Stimulated activated CD4-positive, alpha-beta T cell treated with anti-CD3 and anti-CD28 coated beads, Interleukin-15, amount 100 ng/mL, for 24 hours (primary cell): ENCODE measurements around the gene ATG3.
"Not testable (repeated sequence)": the region's sequence is repeated elsewhere in the genome, so short reads cannot be mapped to it uniquely, and the experiment has no call there.

Experiments used
- DNase-seq: peaks from one replicate; pipeline ENCODE4 v3.0.0-alpha.2; 2020

Gene ATG3

DNA sequence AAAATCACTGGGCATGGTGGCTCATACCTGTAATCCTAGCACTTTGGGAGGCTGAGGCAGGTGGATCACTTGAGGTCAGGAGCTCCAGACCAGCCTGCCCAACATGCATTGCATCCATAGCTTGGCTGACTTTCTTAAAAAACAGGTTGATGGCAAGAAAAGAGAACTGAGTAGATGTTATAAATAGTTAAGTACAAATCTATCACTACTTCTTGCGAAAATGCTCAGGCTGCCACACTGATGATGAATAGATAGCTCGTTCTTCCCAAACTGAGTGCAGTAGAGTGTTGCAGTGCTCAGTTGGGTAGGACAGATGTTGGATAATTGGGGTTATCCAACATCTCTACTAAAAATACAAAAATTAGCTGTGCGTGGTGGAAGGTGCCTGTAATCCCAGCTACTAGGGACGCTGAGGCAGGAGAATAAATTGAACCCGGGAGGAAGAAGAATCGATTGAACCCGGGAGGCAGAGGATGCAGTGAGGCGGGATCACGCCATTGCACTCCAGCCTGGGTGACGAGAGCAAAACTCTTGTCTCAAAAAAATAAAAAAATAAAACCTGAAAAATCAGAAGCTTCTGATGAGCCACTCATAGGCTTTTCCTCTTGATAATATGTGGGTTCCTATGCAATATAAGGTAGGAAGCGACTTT, 63.7 kb downstream of the ATG3 start:
- DNase-seq, result peak; percentile 39

DNA sequence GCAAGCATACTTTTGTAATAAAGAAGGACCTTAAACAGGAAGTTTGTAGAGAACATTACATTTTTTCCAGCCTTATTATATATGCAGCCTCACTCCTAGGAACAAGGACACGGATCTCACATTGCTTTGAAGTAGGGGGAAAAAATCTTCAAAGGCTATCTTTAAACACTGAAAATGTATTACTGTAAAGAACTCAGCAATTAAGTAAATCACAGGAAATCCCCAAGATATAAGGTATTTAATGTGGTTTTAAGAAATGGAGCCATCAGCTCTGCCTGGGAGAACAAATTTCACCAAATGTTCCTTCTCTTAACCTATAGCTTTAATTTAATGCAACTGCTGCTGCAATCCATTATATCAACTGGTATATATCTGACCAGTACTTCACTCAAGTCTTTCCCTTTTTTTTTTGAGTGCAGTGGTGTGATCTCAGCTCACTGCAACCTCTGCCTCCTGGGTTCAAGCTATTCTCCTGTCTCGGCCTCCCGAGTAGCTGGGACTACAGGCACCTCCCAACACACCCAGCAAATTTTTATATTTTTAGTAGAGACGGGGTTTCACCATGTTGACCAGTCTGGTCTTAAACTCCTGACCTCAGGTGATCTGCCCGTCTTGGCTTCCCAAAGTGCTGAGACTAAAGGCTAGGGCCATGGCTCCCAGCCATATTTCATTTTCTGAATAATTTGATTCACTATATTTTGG, 65.2 kb downstream of the ATG3 start:
- no peak for DNase-seq

DNA sequence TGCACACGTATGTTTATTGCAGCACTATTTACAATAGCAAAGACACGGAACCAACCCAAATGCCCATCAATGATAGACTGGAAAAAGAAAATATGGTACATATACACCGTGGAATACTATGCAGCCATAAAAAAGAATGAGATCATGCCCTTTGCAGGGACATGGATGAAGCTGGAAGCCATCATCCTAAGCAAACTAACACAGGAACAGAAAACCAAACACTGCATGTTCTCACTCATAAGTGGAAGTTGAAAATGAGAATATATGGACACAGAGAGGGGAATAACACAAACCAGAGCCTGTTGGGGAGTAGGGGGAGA, 67.4 kb downstream of the ATG3 start:
- DNase-seq, result not testable (repeated sequence)

DNA sequence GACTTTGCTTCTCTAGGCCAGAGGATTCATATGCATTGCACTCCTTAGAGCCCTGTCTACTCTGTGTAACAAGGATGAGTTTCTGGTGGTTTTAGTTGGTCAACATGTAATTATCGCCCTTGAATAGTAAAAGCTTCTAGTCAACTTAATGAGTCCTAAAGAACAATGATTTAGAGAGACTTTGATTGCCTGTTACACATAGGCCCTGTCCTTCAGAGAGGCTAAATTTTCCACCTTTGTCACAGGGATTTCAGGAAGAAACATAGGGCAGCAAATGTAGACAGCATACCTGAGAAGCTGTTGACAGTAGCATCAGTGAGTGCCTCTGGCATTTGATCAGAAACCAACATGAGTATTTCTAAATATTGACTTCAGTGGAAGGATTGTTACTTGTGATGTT, 69.6 kb downstream of the ATG3 start:
- DNase-seq, result no peak

DNA sequence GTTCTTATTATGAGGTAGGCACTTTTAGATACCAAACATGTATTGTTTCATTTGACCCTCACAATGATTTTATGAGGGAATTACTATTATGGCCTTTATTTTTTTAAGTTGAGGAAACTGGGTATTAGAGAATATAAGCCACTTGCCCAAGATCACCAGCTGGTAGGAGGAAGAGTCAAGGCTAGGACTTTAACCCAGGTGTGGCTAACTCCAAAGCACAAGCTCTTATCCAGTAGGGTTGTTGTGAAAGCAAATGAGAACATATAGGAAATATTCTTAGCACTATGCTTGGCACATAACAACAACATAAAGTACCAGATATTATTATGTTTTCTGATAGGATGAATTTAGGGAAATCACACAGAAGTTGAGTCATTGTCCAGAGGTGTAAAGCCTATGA, 70.4 kb downstream of the ATG3 start:
- DNase-seq, result no peak

DNA sequence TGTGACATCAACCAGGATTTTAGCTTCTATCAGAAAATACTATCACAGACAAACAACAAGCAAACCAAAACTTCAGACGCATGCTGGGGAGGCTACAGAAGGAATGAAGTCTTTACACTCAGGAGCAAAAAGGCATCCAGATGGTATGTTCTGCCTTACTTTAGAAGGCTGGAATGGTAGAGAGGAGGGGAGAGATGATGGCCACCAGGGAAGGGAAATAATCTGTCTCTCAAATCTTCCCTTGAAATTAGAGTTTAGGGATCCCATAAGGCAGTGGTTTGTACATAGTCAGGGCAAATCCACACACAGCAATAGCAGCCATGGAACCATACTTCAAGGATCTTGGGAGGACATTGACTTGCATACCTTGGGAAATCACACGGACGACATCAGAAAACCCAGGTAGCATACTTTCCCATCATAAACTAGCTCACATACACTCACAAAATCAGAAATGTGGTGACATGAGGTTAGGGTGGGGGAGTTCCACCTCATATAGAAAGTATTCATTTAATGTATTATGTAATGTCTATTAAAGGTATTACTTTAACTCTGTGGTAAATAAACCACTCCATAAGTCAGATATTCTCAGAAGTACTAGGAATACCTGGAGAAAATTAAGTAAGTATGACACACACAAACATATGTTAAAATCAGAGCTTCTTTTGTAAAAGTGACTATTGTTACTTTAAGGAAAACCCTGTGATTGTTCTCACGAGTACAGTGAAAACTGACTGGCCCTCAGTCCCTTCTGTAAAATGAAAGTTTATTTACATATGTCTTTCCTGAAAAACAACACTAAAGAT, 71.9 kb downstream of the ATG3 start:
- DNase-seq, result no peak

DNA sequence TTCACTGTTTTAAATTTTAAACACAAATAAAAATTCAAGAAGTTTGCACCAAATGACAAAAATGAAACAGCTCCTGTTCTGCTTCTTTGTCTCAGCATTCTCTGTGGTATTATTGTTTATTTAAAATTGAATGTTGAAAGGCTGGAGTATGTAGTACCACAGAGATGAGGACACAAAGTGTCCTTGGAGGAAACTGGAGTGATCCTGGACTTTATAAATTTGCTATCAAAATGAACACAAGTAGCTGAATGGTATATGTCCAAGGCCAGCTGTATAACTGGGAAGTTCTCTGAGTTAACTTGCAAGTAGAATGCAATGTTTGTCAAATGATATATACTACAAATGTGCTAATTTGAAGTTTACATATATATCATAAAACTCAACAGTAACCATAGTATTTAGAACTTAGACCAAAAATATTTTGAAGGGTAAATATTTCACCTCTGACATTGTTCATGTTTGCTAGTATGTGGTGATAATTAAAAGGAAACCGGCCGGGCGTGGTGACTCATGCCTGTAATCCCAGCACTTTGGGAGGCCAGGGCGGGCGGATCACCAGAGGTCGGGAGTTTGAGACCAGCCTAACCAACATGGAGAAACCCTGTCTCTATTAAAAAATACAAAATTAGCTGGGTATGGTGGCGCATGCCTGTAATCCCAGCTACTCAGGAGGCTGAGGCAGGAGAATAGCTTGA, 74.8 kb downstream of the ATG3 start:
- no peak for DNase-seq

DNA sequence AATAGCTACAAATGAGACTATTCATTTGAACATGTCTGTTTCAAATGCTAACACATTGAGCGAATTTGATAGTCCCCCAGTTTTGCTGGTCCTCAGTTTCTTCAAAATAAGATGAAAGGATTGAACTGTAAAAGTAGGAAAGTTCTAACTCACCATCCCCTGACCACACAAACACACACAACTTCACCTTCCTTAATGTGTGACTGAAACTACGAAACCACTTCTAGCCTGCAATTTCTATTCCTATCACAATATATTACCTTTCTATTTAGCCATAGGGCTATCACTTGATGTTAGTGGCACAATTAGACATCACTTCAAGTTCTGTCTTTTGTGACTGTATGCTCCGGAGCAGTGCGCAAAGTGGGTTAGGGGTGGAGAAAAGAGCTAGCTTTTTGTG, 77.4 kb downstream of the ATG3 start:
- DNase-seq, result no peak

DNA sequence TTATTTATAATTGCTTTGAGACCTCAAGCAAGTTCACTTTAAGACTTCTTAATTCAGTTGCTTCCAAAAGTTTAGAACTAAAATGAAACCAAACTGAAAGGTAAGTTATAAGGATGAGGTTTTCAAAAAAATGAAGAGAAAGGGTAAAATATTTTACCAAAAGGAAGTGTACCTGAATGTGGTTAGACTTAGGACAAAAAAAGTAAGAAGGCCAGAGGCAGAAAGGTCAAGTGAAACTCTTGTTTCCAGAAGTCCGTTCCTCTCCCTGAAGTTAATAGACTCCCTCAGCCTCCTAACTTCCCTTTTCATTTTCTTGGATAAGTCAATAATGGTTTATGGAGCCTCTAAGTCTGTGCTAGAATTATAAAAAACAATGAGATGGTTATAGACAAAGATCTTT, 79.1 kb downstream of the ATG3 start:
- no peak for DNase-seq
